Fibroblast of skin of right quadriceps (primary cell): Measurements from ENCODE around the gene POT1.

Experiments
- DNase-seq: peaks from one replicate; pipeline ENCODE4 v3.0.0-alpha.2; 2013

Gene POT1

GRCh38 chr7:124801330-124801895 lies 128.2 kb downstream of the POT1 start:
- DNase-seq, result no peak

DNA sequence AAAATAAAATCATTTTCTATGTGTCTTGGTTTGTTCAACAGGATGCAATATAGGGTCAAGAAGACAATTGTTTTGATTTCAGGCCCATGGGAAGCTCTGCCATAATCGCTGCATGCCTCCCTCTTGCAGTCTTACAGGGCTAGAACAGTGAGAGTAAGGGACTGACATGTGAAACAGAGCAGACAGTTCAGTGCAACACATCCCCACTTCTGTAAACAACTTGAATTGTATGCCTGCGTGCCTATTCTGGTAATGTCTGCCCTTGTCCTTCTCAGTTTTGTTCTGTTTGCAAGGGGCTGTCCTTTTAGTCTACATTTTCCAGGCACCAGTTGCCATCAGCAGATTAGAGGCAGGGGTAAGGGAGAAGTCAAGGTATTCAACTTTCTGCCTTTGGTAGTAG lies 129.2 kb downstream of the POT1 start:
- no peak for DNase-seq

GRCh38 chr7:124799448-124799847 lies 130.2 kb downstream of the POT1 start:
- DNase-seq, result no peak

- DNase-seq, result no peak
These were observed 132.9 kb downstream of the POT1 start for GRCh38 chr7:124796771-124797170.

GRCh38 chr7:124792696-124793095 lies 136.9 kb downstream of the POT1 start:
- no peak for DNase-seq

DNA sequence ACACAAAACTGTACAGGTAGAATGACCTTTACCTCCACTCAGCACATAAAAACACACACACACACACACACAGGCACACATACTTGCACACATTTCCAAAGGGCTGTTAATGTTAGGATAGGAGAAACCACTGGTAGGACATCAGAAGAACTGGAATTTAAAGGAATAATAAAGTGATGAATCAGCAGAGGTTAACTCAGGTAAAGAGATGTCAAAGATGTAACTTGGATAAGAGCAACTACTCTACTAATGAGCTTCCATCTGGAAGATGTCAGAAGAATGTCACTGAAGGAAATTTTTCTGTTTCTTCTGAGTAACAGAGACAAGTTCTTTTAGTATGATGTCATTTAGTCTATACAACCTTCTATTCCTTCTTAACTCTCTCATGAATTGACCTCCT lies 137.6 kb downstream of the POT1 start:
- DNase-seq, result no peak

DNA sequence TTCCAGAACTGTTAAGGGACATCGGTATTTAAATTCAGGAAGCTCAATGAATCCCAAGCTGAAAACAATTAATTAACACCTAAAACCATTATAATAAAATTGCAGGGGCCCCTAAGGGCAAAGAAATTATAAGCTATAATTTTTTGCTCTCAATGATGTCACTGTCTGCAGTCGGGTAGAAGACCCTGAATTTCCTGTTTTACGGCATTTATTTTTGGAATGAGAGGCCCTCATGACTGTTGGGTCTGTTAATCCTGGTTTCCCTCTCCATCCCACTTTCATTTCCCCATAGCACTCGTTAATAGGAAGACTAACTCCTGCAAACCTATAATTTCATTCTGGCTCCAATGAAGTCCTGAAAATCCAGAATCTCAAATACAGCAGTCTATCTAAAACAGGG lies 138.2 kb downstream of the POT1 start:
- DNase-seq, result no peak

DNA sequence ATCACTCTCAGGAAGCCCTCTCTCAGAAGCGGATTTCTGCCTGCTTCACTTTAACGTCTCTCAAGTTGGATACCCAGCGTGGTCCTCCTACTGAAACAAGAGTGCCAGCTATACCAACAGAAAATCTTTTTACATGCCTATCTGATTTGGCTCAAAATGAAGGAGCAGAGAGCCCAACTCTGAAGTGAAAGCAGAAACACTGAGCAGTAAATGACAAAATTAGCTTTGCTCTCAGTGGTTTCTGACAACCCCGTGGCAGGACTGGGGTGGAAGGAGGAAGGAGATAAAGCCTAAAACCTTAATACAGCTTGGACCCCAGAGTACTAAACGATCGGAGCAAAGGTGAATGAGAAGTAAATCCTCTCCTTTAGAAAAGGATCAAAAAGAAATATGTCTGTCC lies 139.0 kb downstream of the POT1 start:
- DNase-seq, result no peak

- DNase-seq, result no peak
These were observed 143.6 kb downstream of the POT1 start for GRCh38 chr7:124785994-124786393.

DNA sequence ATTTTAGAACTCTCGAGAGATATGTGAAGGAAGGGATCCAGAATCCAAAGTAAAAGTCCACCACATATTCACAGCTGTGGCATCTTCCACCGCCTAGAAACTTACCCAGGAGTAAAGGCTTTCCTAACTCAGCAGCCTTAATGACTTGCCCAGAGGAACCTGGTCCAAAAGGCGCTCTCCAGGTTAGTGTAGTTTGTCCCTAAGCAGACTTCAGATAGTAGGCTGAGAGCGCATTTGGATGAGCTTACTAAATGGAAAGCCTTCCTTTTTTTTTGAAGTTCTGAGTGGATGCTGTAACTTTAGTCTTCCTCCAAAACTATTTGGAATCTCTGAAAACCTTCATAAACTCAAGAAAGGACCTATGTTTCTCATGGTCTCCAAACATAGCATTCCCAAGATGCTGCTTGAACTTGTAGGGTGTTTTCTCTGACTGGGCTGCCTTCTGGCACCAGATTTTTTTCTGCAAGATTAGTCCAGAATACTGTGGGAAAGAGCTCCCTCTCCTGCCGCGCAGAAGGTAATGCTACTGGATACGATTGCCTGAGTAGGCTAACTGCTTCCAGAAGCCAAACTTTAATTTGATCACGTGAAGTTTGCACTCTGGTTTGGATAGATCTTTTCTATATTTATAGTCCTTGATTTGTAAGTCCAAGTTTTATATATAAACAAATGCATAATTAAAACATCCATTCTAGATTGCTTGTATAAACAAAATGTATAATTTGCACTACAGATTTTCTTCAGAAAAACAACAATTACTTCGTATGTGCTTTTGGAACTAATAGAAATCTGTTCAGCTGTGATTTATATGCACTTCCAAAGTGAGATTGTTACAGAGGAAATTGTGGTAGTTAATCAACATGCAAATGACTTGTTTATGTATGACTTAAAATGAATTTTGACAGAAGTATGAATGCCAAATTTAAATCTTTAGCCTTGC lies 144.5 kb downstream of the POT1 start:
- DNase-seq, result peak; percentile 40

DNA sequence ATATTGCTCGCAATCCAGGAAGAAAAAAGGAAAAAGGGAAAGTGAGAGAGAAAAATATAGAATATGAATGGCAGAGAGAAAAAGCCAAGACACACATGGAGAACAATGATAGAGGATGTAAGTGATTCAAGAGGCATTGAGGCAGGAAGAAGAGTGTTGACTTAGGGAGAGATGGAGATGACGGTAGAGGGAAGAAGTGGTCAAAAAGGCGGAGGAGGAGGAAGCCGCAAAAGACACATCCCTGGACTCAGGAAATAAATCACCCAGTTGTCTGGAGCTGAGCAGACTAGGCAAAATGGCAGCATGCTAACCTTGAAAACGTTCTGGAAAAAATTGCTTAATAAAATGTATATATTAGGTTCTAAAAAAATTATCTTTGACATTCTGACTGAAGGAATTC lies 146.4 kb downstream of the POT1 start:
- DNase-seq, result no peak

- DNase-seq, result no peak
These were observed 147.5 kb downstream of the POT1 start for GRCh38 chr7:124781907-124782734.

GRCh38 chr7:124781418-124781817 lies 148.2 kb downstream of the POT1 start:
- DNase-seq, result no peak

GRCh38 chr7:124780608-124781007 lies 149.0 kb downstream of the POT1 start:
- DNase-seq, result no peak

GRCh38 chr7:124780056-124780455 lies 149.6 kb downstream of the POT1 start:
- DNase-seq, result no peak

- no peak for DNase-seq
These were observed 150.0 kb downstream of the POT1 start for GRCh38 chr7:124779620-124780019.

GRCh38 chr7:124779194-124779593 lies 150.4 kb downstream of the POT1 start:
- no peak for DNase-seq

DNA sequence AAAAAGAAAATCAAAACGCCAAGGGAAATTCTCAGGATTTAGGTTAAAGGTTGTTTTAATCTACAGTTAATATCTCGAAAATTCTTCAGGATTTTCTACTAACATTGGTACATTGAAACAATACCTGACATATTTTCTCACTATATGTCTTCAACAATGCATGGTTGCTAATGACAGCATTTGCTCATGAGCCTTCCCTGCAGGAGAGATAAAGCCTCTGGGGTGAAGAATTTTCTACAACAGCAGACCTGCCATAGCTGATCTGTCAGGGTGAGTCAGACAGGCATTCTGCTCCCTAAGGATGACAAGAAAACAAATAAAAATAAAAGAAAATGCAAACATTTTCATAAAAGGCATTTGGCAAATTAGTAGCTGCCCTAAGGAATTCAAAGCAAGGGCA lies 152.4 kb downstream of the POT1 start:
- DNase-seq, result no peak

DNA sequence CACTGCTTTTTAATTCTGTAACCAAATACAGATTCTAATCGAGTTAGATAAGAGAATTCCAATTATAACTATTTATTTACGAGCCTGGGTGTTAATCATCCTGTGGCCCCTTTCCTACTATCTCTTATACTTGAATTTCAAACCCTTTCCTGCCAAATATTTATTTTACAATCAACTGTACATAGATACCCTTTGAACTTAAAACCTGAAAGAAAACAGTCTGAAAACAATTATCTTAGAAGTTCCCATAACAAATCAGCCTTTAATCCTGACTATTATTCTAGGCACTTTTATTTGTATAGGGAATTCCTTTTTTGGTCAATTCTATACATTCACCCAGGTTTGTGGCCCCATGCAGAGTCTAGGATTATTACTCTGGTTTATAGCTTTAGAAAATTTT lies 153.5 kb downstream of the POT1 start:
- DNase-seq, result no peak

DNA sequence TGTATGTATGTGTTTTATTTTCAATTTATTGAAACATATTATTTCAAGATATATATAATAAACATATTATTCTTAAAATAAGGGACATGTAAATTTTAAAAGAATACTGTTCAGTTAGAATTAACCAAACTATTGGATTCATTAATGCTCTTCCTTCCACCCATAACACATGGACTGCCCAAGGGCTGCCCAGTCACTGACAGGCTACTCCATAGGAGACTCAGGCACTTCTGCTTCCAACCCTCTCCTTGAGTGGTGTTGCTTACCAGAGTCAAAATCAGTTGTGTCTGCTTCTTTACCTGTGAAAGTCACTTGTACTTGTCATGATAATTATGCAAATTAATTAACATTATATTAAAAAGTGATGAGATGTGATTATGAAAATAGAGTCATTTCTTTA lies 154.2 kb downstream of the POT1 start:
- no peak for DNase-seq

- no peak for DNase-seq
These were observed 155.7 kb downstream of the POT1 start for GRCh38 chr7:124773938-124774337.

GRCh38 chr7:124773339-124773738 lies 156.3 kb downstream of the POT1 start:
- DNase-seq, result no peak
